B cell (primary cell): ENCODE results near the gene RSPH1. TPM values are rescaled to one million over a fixed set of nuclear protein-coding genes. Genes with fewer than 3 reads are reported as not detected.

Experiments
- ATAC-seq: fragments of 200-7000 bp; cut with Tn5 transposase; one replicate; pipeline ENCODE4 v1.10.0; 2021; ENCODE audit warnings: low read depth, mild to moderate bottlenecking, moderate number of reproducible peaks, moderate library complexity
- CTCF ChIA-PET: fragments of 350-600 bp; sonication (Branson Sonifier 250); formaldehyde crosslinking; loops from one replicate; lab custom pipeline; 2021; ENCODE audit warnings: antibody characterized with exemption, inconsistent platforms; lab: Charles Lee
- POLR2A ChIA-PET: fragments of 350-600 bp; sonication (Branson Sonifier 250); formaldehyde crosslinking; loops from one replicate; lab custom pipeline; 2021; ENCODE audit warnings: antibody characterized with exemption; lab: Charles Lee
- DNase-seq: peaks from one replicate; pipeline ENCODE4 v3.0.0; 2013
- H2AFZ ChIP-seq: 2 replicates; pipeline ENCODE4 v1.6.1; 2012; ENCODE audit warnings: mild to moderate bottlenecking, low read depth, low read length; ENCODE audit not compliant: insufficient read depth, poor library complexity, severe bottlenecking
- H3K27ac ChIP-seq, 2 donors: 1 replicate in 1 of 2; 2 replicates in 1 of 2; pipeline ENCODE4 v1.5.1; 2012 to 2013; ENCODE audit warnings: low read length in 2 of 2, mild to moderate bottlenecking in 2 of 2, moderate library complexity in 1 of 2
- H3K27me3 ChIP-seq, 4 experiments: fragments of 200-600 bp in 1 of 4; sonication (generic) in 1 of 4; replicated peaks in 1 of 4; 1 replicate in 2 of 4; 2 replicates in 2 of 4; pipeline versions ENCODE4 v1.6.1 to v1.7.0; 2013 to 2016; ENCODE audit warnings: low read length in 3 of 4, mild to moderate bottlenecking in 2 of 4, mixed read lengths in 1 of 4, moderate library complexity in 1 of 4; ENCODE audit not compliant: insufficient read depth in 4 of 4, control insufficient read depth in 3 of 4; ENCODE audit errors: control extremely low read depth in 1 of 4
- H3K36me3 ChIP-seq, 2 experiments: replicated peaks in 1 of 2; 1 replicate in 1 of 2; 2 replicates in 1 of 2; pipeline versions ENCODE4 v1.6.1 to v1.7.1; 2013; ENCODE audit warnings: low read length in 1 of 2; ENCODE audit not compliant: insufficient read depth in 2 of 2, control insufficient read depth in 1 of 2; ENCODE audit errors: control extremely low read depth in 1 of 2, extremely low read depth in 1 of 2
- H3K4me1 ChIP-seq, 2 donors: fragments of 200-600 bp in 1 of 2; sonication (generic) in 1 of 2; 1 replicate in 1 of 2; 2 replicates in 1 of 2; pipeline versions ENCODE4 v1.5.1 to v1.6.1; 2013 to 2017; ENCODE audit warnings: low read length in 2 of 2; ENCODE audit not compliant: control insufficient read depth in 2 of 2, insufficient read depth in 2 of 2
- H3K4me2 ChIP-seq: replicated peaks from 2 replicates; pipeline ENCODE3; 2012; ENCODE audit warnings: mild to moderate bottlenecking, low read depth, low read length; ENCODE audit not compliant: poor library complexity, severe bottlenecking
- H3K4me3 ChIP-seq, 5 experiments: fragments of 200-600 bp in 1 of 5; sonication (generic) in 1 of 5; 1 replicate in 3 of 5; 2 replicates in 2 of 5; pipeline versions ENCODE4 v1.5.1 to v1.7.0; 2011 to 2016; ENCODE audit warnings: low read length in 4 of 5, mild to moderate bottlenecking in 4 of 5, low read depth in 2 of 5, control low read depth in 1 of 5, moderate library complexity in 1 of 5; ENCODE audit not compliant: insufficient read depth in 1 of 5; ENCODE audit errors: control extremely low read depth in 1 of 5, extremely low read depth in 1 of 5
- H3K79me2 ChIP-seq: fragments of 200-600 bp; sonication (generic); one replicate; pipeline ENCODE4 v1.6.0; 2016; ENCODE audit warnings: low read length; ENCODE audit not compliant: control insufficient read depth, insufficient read depth
- H3K9ac ChIP-seq: fragments of 200-600 bp; sonication (generic); 2 replicates; pipeline ENCODE4 v1.6.1; 2017; ENCODE audit warnings: mild to moderate bottlenecking, low read length, moderate library complexity
- H3K9me3 ChIP-seq, 3 donors: one replicate each; pipeline versions ENCODE4 v1.6.1 to v1.7.1; 2013; ENCODE audit warnings: low read length in 2 of 3; ENCODE audit not compliant: control insufficient read depth in 2 of 3, insufficient read depth in 1 of 3; ENCODE audit errors: control extremely low read depth in 1 of 3
- H4K20me1 ChIP-seq: 2 replicates; pipeline ENCODE4 v1.6.0; 2012; ENCODE audit warnings: mild to moderate bottlenecking, low read length; ENCODE audit not compliant: insufficient read depth, control insufficient read depth, poor library complexity, severe bottlenecking
- H3K27ac Mint-ChIP-seq: one replicate; pipeline ENCODE4 v1.8.0; 2021; ENCODE audit warnings: mixed read lengths
- H3K27me3 Mint-ChIP-seq: one replicate; pipeline ENCODE4 v1.8.0; 2021; ENCODE audit warnings: mixed read lengths
- H3K4me1 Mint-ChIP-seq: one replicate; pipeline ENCODE4 v1.8.0; 2021; ENCODE audit warnings: mixed read lengths
- H3K4me3 Mint-ChIP-seq: one replicate; pipeline ENCODE4 v1.8.0; 2021; ENCODE audit warnings: mixed read lengths
- H3K9me3 Mint-ChIP-seq: one replicate; pipeline ENCODE4 v1.8.0; 2022; ENCODE audit warnings: mixed read lengths; ENCODE audit not compliant: insufficient read depth
- EZH2 ChIP-seq: IDR thresholded peaks from 2 replicates; pipeline ENCODE4 v1.6.1; 2012; ENCODE audit warnings: borderline replicate concordance, low read depth, mild to moderate bottlenecking, moderate library complexity, low read length; ENCODE audit not compliant: insufficient read depth, poor library complexity, severe bottlenecking
- WGBS: methylation state at CpG from one replicate; pipeline ENCODE4 v1.1.5; 2013; ENCODE audit warnings: missing lambda C conversion rate; ENCODE audit not compliant: insufficient coverage; 5-methylcytosine and 5-hydroxymethylcytosine counted together
- intact Hi-C: fragments of 100-400 bp; cut with micrococcal nuclease; formaldehyde crosslinking; loops from one replicate; pipeline ENCODE4 v1.10.0; 2022
- polyA plus RNA-seq: library from polyadenylated mRNA; depleted of rRNA; stranded (reverse); fragments of >200 nt; gene quantifications from 2 replicates; pipeline ENCODE4 v1.2.3, GENCODE V29; 2012
- total RNA-seq, 2 donors: library from RNA; stranded (reverse); fragments of 120-200 nt in 1 of 2; gene quantifications; 1 replicate in 1 of 2; 2 replicates in 1 of 2; pipeline versions ENCODE4 v1.2.3 to v1.2.4, GENCODE V29; 2013 to 2022
- TF ChIP-seq, protein P1 (sequence below): fragments of 200-600 bp; IDR thresholded peaks from one replicate; pipeline ENCODE4 v1.8.0; 2022; ENCODE audit warnings: antibody characterized with exemption, mild to moderate bottlenecking

Gene RSPH1
- total and polyA plus RNA-seq, 2 donors (not counting 1 experiment from before 2014, with no cell fraction given) = 0.10 to 0.64 TPM

DNA sequence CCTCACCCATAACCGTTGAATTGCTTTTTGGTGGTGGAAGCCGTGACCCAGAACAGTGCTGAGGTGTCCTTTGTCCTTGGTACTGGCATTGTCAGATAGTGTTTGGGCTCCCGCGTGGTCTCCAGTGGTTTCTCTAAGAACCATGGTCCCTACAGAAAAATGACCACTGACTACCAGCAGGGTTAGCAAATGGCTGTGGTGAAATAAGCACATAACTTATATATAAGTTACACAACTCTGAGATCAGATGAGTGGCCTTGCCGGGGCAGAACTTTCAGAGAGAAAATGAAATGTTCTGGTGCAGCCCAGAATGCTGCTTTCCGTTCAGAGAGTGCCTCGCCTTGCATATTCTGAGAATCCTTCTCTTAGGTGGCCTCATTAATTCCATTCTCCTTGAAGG lies 22.6 kb upstream of the RSPH1 start:
- peaks cover 19 to 28% of the 10 kb centered on the region in 2 donors for H3K4me1 ChIP-seq
- H3K27me3 ChIP-seq = no peaks in the 10 kb centered on the region
- no peaks in the 10 kb centered on the region for H3K9me3 Mint-ChIP-seq
- H3K27me3 Mint-ChIP-seq = no peaks in the 10 kb centered on the region
- no peak overlapping the region for H3K27ac Mint-ChIP-seq
- H3K9me3 ChIP-seq = no peaks in the 10 kb centered on the region
- H3K4me3 ChIP-seq = no peak overlapping the region
- peaks cover 4% of the 10 kb centered on the region for H4K20me1 ChIP-seq
- H3K36me3 ChIP-seq = peaks cover 1 to 58% of the 10 kb centered on the region in 2 experiments
- H3K27ac ChIP-seq = no peak overlapping the region
- DNase-seq = no peak
- TF ChIP-seq, protein P1, sequence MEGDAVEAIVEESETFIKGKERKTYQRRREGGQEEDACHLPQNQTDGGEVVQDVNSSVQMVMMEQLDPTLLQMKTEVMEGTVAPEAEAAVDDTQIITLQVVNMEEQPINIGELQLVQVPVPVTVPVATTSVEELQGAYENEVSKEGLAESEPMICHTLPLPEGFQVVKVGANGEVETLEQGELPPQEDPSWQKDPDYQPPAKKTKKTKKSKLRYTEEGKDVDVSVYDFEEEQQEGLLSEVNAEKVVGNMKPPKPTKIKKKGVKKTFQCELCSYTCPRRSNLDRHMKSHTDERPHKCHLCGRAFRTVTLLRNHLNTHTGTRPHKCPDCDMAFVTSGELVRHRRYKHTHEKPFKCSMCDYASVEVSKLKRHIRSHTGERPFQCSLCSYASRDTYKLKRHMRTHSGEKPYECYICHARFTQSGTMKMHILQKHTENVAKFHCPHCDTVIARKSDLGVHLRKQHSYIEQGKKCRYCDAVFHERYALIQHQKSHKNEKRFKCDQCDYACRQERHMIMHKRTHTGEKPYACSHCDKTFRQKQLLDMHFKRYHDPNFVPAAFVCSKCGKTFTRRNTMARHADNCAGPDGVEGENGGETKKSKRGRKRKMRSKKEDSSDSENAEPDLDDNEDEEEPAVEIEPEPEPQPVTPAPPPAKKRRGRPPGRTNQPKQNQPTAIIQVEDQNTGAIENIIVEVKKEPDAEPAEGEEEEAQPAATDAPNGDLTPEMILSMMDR = no peak
- no peak for TF ChIP-seq EZH2
- no peak overlapping the region for H3K4me2 ChIP-seq
- no peak overlapping the region for H3K9ac ChIP-seq
- H3K4me3 Mint-ChIP-seq = no peak overlapping the region
- 100% methylated on average over 4 of the region's 7 CpGs for WGBS
- no peak for ATAC-seq
- ChIA-PET POLR2A (no interaction called here), CTCF (no interaction called here)
- peaks cover 60% of the 10 kb centered on the region for H3K4me1 Mint-ChIP-seq
- intact Hi-C loops = no loop called here
- peaks cover 96% of the 10 kb centered on the region for H3K79me2 ChIP-seq
- H2AFZ ChIP-seq = no peak overlapping the region

DNA sequence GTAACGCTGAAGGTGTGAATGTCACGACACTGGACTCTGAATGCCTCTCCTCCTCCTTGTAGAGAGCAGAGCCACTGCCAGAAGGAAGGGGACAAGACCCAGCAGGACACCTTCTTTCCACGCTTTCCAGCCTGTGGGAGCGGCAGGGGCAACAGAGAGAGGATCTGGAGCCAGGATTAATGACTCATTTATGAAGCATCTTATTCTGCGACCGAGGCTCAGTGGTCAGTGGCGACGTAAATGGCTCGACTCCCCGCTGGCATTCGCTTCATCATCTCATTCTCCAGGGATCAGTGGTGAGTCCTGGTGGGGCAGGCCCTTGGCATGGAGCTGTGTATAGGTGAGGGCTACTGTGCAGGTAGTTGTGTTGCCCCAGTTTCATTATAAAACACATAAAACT lies 22.2 kb upstream of the RSPH1 start:
- no peaks in the 10 kb centered on the region for H3K27me3 Mint-ChIP-seq
- CTCF ChIA-PET = no interaction called here
- H3K9me3 ChIP-seq = no peaks in the 10 kb centered on the region
- H3K27ac Mint-ChIP-seq = no peak overlapping the region
- ATAC-seq (no peak), DNase-seq (no peak)
- no peaks in the 10 kb centered on the region for H3K27me3 ChIP-seq
- H3K4me2 ChIP-seq = no peak overlapping the region
- no peak overlapping the region for H3K4me3 ChIP-seq
- peaks cover 92% of the 10 kb centered on the region for H3K79me2 ChIP-seq
- POLR2A ChIA-PET = no interaction called here
- 99% methylated on average over 11 of the region's 11 CpGs for WGBS
- H3K36me3 ChIP-seq = peaks cover 1 to 54% of the 10 kb centered on the region in 2 experiments
- H3K4me1 ChIP-seq = peaks cover 15 to 26% of the 10 kb centered on the region in 2 donors
- no peak overlapping the region for H3K27ac ChIP-seq
- H3K9me3 Mint-ChIP-seq = no peaks in the 10 kb centered on the region
- H2AFZ ChIP-seq = no peak overlapping the region
- H4K20me1 ChIP-seq = peaks cover 4% of the 10 kb centered on the region
- no peak overlapping the region for H3K9ac ChIP-seq
- peaks cover 58% of the 10 kb centered on the region for H3K4me1 Mint-ChIP-seq
- TF ChIP-seq EZH2 = no peak
- TF ChIP-seq, protein P1 = no peak
- no peak overlapping the region for H3K4me3 Mint-ChIP-seq
- intact Hi-C loops = no loop called here
